ENCODE results near the gene KRTAP9-6. TPM values are rescaled to one million over a fixed set of nuclear protein-coding genes. Genes with fewer than 3 reads are reported as not detected.

The KRTAP9-6 gene
- total RNA-seq, 1 experiment from 2014 or later: not detected

DNA sequence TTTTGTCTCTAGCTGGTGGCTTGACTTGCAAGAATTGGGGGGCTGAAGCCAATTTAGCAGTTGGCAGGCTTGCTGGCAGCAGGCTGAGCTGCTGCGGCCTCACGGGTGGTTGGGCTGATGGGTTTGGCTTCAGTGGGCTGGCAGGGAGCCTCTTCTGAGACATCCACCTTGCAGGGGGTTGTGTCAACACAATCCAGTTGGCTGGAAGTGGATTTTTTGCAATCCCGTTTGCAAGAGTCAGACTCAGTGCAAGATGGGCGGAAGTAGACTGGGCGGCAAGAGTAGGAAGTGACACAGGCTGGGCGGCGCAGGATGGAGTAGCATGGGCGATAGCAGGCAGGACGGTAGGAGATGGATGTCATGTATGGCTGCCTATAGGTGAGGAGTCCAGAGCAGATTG lies 42.5 kb downstream of the KRTAP9-6 start:
- ATAC-seq (no peak), DNase-seq (ENCODE audit: low read depth, low spot score) (no peak)
- ChIA-PET POLR2A (no interaction called here), CTCF (no interaction called here)
- Histone ChIP-seq H3K27me3 (ENCODE audit: control insufficient read depth, insufficient read depth, low read length) (peaks cover 2% of the 10 kb centered on the region; the same call in 1 of the 2 replicates), H3K9me3 (ENCODE audit: control insufficient read depth, insufficient read depth, low read depth, low read length) (no peaks in the 10 kb centered on the region), H3K4me3 (ENCODE audit: low read depth in 2 of 2, low read length in 2 of 2) (no peak overlapping the region), H3K4me1 (ENCODE audit: control insufficient read depth, insufficient read depth, low read length) (no peaks in the 10 kb centered on the region), H3K36me3 (ENCODE audit: control insufficient read depth, insufficient read depth, low read length) (no peaks in the 10 kb centered on the region), H3K27ac (ENCODE audit: low read length) (no peak overlapping the region)
- in situ Hi-C loops (cut with HindIII; ENCODE audit: low pct_unique_long_range_greater_than_20kb, low sequenced_read_pairs): no loop called here
- TF ChIP-seq TCF7L2 (IDR thresholded peaks at IDR 0.05; ENCODE audit: low read depth, low read length) (no peak), SIN3A (IDR thresholded peaks at IDR 0.05; ENCODE audit: borderline replicate concordance, insufficient read depth, low read depth, low read length) (no peak), POLR2AphosphoS5 (IDR thresholded peaks at IDR 0.05; ENCODE audit: low read depth, low read length) (no peak)
- TF ChIP-seq, protein P1, sequence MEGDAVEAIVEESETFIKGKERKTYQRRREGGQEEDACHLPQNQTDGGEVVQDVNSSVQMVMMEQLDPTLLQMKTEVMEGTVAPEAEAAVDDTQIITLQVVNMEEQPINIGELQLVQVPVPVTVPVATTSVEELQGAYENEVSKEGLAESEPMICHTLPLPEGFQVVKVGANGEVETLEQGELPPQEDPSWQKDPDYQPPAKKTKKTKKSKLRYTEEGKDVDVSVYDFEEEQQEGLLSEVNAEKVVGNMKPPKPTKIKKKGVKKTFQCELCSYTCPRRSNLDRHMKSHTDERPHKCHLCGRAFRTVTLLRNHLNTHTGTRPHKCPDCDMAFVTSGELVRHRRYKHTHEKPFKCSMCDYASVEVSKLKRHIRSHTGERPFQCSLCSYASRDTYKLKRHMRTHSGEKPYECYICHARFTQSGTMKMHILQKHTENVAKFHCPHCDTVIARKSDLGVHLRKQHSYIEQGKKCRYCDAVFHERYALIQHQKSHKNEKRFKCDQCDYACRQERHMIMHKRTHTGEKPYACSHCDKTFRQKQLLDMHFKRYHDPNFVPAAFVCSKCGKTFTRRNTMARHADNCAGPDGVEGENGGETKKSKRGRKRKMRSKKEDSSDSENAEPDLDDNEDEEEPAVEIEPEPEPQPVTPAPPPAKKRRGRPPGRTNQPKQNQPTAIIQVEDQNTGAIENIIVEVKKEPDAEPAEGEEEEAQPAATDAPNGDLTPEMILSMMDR (IDR thresholded peaks at IDR 0.05): no peak
- TF ChIP-seq, protein P2, sequence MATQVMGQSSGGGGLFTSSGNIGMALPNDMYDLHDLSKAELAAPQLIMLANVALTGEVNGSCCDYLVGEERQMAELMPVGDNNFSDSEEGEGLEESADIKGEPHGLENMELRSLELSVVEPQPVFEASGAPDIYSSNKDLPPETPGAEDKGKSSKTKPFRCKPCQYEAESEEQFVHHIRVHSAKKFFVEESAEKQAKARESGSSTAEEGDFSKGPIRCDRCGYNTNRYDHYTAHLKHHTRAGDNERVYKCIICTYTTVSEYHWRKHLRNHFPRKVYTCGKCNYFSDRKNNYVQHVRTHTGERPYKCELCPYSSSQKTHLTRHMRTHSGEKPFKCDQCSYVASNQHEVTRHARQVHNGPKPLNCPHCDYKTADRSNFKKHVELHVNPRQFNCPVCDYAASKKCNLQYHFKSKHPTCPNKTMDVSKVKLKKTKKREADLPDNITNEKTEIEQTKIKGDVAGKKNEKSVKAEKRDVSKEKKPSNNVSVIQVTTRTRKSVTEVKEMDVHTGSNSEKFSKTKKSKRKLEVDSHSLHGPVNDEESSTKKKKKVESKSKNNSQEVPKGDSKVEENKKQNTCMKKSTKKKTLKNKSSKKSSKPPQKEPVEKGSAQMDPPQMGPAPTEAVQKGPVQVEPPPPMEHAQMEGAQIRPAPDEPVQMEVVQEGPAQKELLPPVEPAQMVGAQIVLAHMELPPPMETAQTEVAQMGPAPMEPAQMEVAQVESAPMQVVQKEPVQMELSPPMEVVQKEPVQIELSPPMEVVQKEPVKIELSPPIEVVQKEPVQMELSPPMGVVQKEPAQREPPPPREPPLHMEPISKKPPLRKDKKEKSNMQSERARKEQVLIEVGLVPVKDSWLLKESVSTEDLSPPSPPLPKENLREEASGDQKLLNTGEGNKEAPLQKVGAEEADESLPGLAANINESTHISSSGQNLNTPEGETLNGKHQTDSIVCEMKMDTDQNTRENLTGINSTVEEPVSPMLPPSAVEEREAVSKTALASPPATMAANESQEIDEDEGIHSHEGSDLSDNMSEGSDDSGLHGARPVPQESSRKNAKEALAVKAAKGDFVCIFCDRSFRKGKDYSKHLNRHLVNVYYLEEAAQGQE (IDR thresholded peaks at IDR 0.05; ENCODE audit: insufficient read depth in 1 of 2, low read depth in 2 of 2, low read length in 1 of 2): no peak
- intact Hi-C loops (cut with micrococcal nuclease; ENCODE audit: unreplicated experiment): no loop called here
- BruUV-seq (replicated peaks): no TSS peak

DNA sequence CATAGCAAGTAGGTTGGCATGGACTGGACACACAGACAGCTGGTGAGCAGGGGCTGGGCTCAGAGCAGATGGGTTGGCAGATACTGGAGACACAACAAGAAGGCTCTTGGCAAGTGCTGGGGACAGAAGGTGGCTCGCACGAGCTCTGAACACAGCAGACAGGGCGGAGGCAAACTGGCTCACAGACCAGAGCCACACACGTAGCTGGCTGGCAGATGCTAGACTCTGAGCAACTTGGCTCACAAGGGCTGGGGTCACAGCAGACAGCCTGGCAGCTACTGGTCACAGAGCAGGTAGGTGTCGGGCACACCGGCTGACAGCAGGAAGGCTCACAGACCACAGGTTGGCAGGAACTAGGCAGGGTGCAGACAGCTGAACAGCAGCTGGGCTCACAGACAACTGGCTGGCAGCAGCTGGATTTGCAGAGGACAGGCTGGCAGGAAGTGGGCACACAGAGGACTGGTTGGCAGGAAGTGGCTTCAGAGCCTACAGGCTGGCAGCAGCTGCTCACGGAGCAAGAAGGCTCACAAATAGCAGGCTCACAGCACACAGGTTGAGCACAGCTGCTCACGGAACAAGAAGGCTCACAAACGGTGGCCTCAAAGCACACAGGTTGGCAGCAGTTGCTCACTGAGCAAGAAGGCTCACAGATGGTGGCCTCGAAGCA lies 43.2 kb downstream of the KRTAP9-6 start:
- intact Hi-C loops (cut with micrococcal nuclease; ENCODE audit: unreplicated experiment) (no loop called here), in situ Hi-C loops (cut with HindIII; ENCODE audit: low pct_unique_long_range_greater_than_20kb, low sequenced_read_pairs) (no loop called here)
- peak; percentile 51 for ATAC-seq
- Histone ChIP-seq H3K4me3 (ENCODE audit: low read depth in 2 of 2, low read length in 2 of 2) (no peak overlapping the region), H3K4me1 (ENCODE audit: control insufficient read depth, insufficient read depth, low read length) (no peaks in the 10 kb centered on the region), H3K9me3 (ENCODE audit: control insufficient read depth, insufficient read depth, low read depth, low read length) (no peaks in the 10 kb centered on the region), H3K27ac (ENCODE audit: low read length) (no peak overlapping the region), H3K36me3 (ENCODE audit: control insufficient read depth, insufficient read depth, low read length) (no peaks in the 10 kb centered on the region), H3K27me3 (ENCODE audit: control insufficient read depth, insufficient read depth, low read length) (peaks cover 5% of the 10 kb centered on the region; the same call in 1 of the 2 replicates)
- DNase-seq (ENCODE audit: low read depth, low spot score): no peak
- ChIA-PET POLR2A (no interaction called here), CTCF (no interaction called here)
- TF ChIP-seq POLR2AphosphoS5 (IDR thresholded peaks at IDR 0.05; ENCODE audit: low read depth, low read length): no peak
- TF ChIP-seq, protein P1 (IDR thresholded peaks at IDR 0.05): no peak
- no peak for TF ChIP-seq SIN3A (IDR thresholded peaks at IDR 0.05; ENCODE audit: borderline replicate concordance, insufficient read depth, low read depth, low read length)
- no peak for TF ChIP-seq TCF7L2 (IDR thresholded peaks at IDR 0.05; ENCODE audit: low read depth, low read length)
- TF ChIP-seq, protein P2 (IDR thresholded peaks at IDR 0.05; ENCODE audit: insufficient read depth in 1 of 2, low read depth in 2 of 2, low read length in 1 of 2): no peak
- BruUV-seq (replicated peaks): no TSS peak

Measured in Panc1 (cell line).